MM.1S (cell line): ENCODE results near the gene TAF1A.

ENCODE experiments used
- DNase-seq: peaks from one replicate; pipeline ENCODE4 v3.0.0-alpha.2; 2015
- H2AFZ ChIP-seq: fragments of 300-600 bp; sonication (generic); 2 replicates; pipeline ENCODE4 v1.6.0; 2016; ENCODE audit warnings: antibody characterized with exemption, low read length
- H3F3A ChIP-seq: fragments of 300-600 bp; sonication (generic); 2 replicates; pipeline ENCODE4 v1.6.1; 2016; ENCODE audit warnings: mild to moderate bottlenecking, antibody characterized with exemption, low read length, moderate library complexity, mixed read lengths; ENCODE audit not compliant: insufficient read depth
- H3K27ac ChIP-seq: fragments of 300-600 bp; sonication (generic); 2 replicates; pipeline ENCODE4 v1.5.1; 2016; ENCODE audit warnings: mild to moderate bottlenecking, low read length
- H3K27me3 ChIP-seq: fragments of 300-600 bp; sonication (generic); replicated peaks from 2 replicates; pipeline ENCODE4 v1.6.0; 2016; ENCODE audit warnings: low read length; ENCODE audit not compliant: insufficient read depth
- H3K36me3 ChIP-seq: fragments of 300-600 bp; sonication (generic); replicated peaks from 2 replicates; pipeline ENCODE4 v1.6.1; 2016; ENCODE audit warnings: mild to moderate bottlenecking, low read length, mixed read lengths; ENCODE audit not compliant: insufficient read depth
- H3K4me1 ChIP-seq: fragments of 300-600 bp; sonication (generic); 2 replicates; pipeline ENCODE4 v1.6.1; 2016; ENCODE audit warnings: low read length, mixed read lengths
- H3K4me2 ChIP-seq: fragments of 300-600 bp; sonication (generic); 2 replicates; pipeline ENCODE4 v1.6.0; 2016; ENCODE audit warnings: low read depth, low read length
- H3K4me3 ChIP-seq: fragments of 300-600 bp; sonication (generic); 2 replicates; pipeline ENCODE4 v1.5.1; 2016; ENCODE audit warnings: low read length, mixed read lengths
- H3K79me2 ChIP-seq: fragments of 300-600 bp; sonication (generic); 2 replicates; pipeline ENCODE4 v1.6.1; 2016; ENCODE audit warnings: mixed run types, low read length, mixed read lengths
- H3K9ac ChIP-seq: fragments of 300-600 bp; sonication (generic); 2 replicates; pipeline ENCODE4 v1.6.1; 2016; ENCODE audit warnings: low read length, mixed read lengths
- H3K9me2 ChIP-seq: fragments of 300-600 bp; sonication (generic); replicated peaks from 2 replicates; pipeline ENCODE4 v1.6.1; 2016; ENCODE audit warnings: mild to moderate bottlenecking, low read length, mixed read lengths; ENCODE audit not compliant: insufficient read depth
- H3K9me3 ChIP-seq: fragments of 300-600 bp; sonication (generic); replicated peaks from 2 replicates; pipeline ENCODE4 v1.6.1; 2016; ENCODE audit warnings: mild to moderate bottlenecking, low read length, mixed read lengths; ENCODE audit not compliant: insufficient read depth
- H4K20me1 ChIP-seq: fragments of 300-600 bp; sonication (generic); 2 replicates; pipeline ENCODE4 v1.6.1; 2016; ENCODE audit warnings: mild to moderate bottlenecking, low read length, moderate library complexity, mixed read lengths; ENCODE audit not compliant: insufficient read depth
- EZH2 ChIP-seq: fragments of 300-600 bp; sonication (generic); optimal IDR thresholded peaks from 2 replicates; pipeline ENCODE3; 2017; ENCODE audit warnings: low read depth, mild to moderate bottlenecking, antibody characterized with exemption, low read length, mixed read lengths
- EZH2phosphoT487 ChIP-seq: fragments of 300-600 bp; sonication (generic); IDR thresholded peaks from 2 replicates; pipeline ENCODE4 v1.6.1; 2018; ENCODE audit warnings: antibody characterized with exemption, low read length
- TF ChIP-seq, protein P1 (sequence below): fragments of 300-600 bp; sonication (generic); IDR thresholded peaks from 2 replicates; pipeline ENCODE4 v1.5.1; 2016; ENCODE audit warnings: antibody characterized with exemption, low read length, mixed read lengths

TAF1A gene

DNA sequence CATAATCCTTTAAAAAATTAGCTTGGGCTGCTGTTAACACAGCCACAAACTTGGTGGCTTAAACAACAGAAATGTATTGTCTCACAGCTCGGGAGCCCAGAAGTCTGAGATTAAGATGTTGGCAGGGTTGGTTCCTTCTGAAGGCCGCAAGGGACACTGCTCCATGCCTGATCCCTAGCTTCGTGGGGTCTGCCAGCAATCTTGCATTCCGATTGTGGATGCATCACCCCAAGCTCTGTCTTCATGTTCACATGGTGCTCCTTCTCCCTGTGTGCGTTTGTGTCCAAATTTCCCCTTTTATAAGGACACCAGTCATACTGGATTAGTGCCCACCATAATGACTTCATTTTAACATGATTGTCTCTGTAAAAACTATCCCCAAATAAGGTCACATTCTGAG lies 36.9 kb downstream of the TAF1A start:
- no peaks in the 10 kb centered on the region for H3K9me2 ChIP-seq
- H2AFZ ChIP-seq = no peak overlapping the region
- no peaks in the 10 kb centered on the region for H4K20me1 ChIP-seq
- H3K9me3 ChIP-seq = no peaks in the 10 kb centered on the region
- no peaks in the 10 kb centered on the region for H3K27me3 ChIP-seq
- H3K27ac ChIP-seq = no peak overlapping the region
- H3K4me3 ChIP-seq = no peak overlapping the region
- no peaks in the 10 kb centered on the region for H3K4me1 ChIP-seq
- no peak overlapping the region for H3K9ac ChIP-seq
- no peak for DNase-seq
- no peak for TF ChIP-seq EZH2
- TF ChIP-seq EZH2phosphoT487 = no peak
- TF ChIP-seq, protein P1, sequence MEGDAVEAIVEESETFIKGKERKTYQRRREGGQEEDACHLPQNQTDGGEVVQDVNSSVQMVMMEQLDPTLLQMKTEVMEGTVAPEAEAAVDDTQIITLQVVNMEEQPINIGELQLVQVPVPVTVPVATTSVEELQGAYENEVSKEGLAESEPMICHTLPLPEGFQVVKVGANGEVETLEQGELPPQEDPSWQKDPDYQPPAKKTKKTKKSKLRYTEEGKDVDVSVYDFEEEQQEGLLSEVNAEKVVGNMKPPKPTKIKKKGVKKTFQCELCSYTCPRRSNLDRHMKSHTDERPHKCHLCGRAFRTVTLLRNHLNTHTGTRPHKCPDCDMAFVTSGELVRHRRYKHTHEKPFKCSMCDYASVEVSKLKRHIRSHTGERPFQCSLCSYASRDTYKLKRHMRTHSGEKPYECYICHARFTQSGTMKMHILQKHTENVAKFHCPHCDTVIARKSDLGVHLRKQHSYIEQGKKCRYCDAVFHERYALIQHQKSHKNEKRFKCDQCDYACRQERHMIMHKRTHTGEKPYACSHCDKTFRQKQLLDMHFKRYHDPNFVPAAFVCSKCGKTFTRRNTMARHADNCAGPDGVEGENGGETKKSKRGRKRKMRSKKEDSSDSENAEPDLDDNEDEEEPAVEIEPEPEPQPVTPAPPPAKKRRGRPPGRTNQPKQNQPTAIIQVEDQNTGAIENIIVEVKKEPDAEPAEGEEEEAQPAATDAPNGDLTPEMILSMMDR = no peak
- no peaks in the 10 kb centered on the region for H3F3A ChIP-seq
- H3K36me3 ChIP-seq = no peaks in the 10 kb centered on the region
- H3K79me2 ChIP-seq = no peaks in the 10 kb centered on the region
- no peak overlapping the region for H3K4me2 ChIP-seq

DNA sequence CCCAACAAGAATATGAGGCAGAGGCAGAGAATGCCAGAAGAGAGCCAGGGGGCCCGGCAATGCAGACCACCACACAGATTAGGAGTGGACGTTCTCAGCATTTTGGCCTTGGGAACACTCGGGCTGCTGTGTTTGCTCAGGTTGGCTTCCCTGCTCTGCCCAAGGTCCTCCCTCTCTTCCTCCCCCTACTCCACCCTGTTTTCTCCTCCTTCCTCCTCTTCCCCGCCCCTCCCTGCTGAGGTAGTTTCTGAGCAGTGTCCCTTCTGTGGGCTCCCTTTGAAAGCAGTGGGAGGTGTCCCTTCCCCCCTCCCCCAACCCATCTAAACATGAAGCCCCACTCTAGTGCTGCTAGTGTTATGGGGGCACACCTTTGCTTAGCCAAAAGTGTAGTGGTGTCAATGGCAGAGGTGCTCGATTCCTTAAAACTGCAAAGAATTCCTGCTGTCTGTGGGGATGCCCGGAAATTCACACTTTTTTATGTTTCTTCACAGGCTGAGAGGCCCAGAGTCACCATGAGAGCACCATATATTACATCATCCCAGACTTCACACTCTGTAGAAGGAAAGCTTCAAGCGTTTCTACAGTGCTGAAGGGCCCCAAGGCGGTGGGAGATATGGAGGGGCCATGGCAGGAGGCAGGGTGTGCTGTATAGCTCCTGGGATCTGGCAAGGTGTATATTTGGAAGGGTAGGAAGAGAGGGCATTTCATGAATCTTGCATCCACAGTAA lies 41.6 kb downstream of the TAF1A start, which contains the start of gene HHIPL2:
HHIPL2 (minus strand) TSS at position 161 of the 728 bp plus-strand sequence; CDS start at position 101, 60 bp downstream.
- no peak within 1 kb of the TSS for H3K4me2 ChIP-seq
- DNase-seq = no peak
- no peaks in the 10 kb centered on the region for H3K36me3 ChIP-seq
- no peak within 1 kb of the TSS for H3K27ac ChIP-seq
- no peaks in the 10 kb centered on the region for H3K9me3 ChIP-seq
- no peak within 1 kb of the TSS for H3K4me3 ChIP-seq
- H3K4me1 ChIP-seq = no peaks in the 10 kb centered on the region
- H3K9ac ChIP-seq = no peak within 1 kb of the TSS
- no peaks in the 10 kb centered on the region for H4K20me1 ChIP-seq
- H3K79me2 ChIP-seq = no peaks in the 10 kb centered on the region
- no peaks in the 10 kb centered on the region for H3F3A ChIP-seq
- no peak within 1 kb of the TSS for H2AFZ ChIP-seq
- no peak for TF ChIP-seq EZH2phosphoT487
- TF ChIP-seq, protein P1 = no peak
- no peak for TF ChIP-seq EZH2
- H3K9me2 ChIP-seq = no peaks in the 10 kb centered on the region
- H3K27me3 ChIP-seq = no peaks in the 10 kb centered on the region

DNA sequence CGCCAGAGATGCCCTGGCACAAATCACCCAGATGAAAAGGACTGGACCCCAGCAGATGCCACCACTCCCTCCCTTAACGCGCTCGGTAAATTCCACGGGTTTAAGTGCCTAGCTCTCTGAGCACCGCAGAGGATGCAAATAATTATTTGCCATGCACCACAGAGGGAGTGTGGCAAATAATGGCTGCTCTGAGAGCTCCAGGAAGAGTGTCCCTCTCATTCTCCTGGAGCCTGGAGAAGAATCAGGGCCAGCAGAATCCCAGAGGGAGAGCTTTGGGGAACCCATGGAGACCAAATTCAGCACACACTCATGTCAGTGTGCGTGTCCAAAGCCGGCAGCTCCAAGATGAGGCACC lies 42.5 kb downstream of the TAF1A start:
- Histone ChIP-seq H2AFZ (no peak overlapping the region), H3F3A (no peaks in the 10 kb centered on the region), H3K9ac (no peak overlapping the region), H3K9me2 (no peaks in the 10 kb centered on the region), H3K79me2 (no peaks in the 10 kb centered on the region), H3K27ac (no peak overlapping the region), H4K20me1 (no peaks in the 10 kb centered on the region), H3K4me1 (no peaks in the 10 kb centered on the region), H3K36me3 (no peaks in the 10 kb centered on the region), H3K4me3 (no peak overlapping the region), H3K4me2 (no peak overlapping the region), H3K9me3 (no peaks in the 10 kb centered on the region), H3K27me3 (no peaks in the 10 kb centered on the region)
- no peak for TF ChIP-seq EZH2
- TF ChIP-seq, protein P1 = no peak
- no peak for TF ChIP-seq EZH2phosphoT487
- no peak for DNase-seq
